ENCODE data around the gene FRAS1.

- no peak for TF ChIP-seq EZH2 (IDR thresholded peaks at IDR 0.05; ENCODE audit: borderline replicate concordance, insufficient read depth, low read depth, low read length, poor library complexity, severe bottlenecking)
- TF ChIP-seq, protein P1, sequence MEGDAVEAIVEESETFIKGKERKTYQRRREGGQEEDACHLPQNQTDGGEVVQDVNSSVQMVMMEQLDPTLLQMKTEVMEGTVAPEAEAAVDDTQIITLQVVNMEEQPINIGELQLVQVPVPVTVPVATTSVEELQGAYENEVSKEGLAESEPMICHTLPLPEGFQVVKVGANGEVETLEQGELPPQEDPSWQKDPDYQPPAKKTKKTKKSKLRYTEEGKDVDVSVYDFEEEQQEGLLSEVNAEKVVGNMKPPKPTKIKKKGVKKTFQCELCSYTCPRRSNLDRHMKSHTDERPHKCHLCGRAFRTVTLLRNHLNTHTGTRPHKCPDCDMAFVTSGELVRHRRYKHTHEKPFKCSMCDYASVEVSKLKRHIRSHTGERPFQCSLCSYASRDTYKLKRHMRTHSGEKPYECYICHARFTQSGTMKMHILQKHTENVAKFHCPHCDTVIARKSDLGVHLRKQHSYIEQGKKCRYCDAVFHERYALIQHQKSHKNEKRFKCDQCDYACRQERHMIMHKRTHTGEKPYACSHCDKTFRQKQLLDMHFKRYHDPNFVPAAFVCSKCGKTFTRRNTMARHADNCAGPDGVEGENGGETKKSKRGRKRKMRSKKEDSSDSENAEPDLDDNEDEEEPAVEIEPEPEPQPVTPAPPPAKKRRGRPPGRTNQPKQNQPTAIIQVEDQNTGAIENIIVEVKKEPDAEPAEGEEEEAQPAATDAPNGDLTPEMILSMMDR (IDR thresholded peaks at IDR 0.05), result no peak
Measured at GRCh38 chr4:78397292-78397630, 340.1 kb downstream of the FRAS1 start.
